Mammary epithelial cell (primary cell): ENCODE measurements around the gene ECE2.

ENCODE experiments used
- EZH2 ChIP-seq: IDR thresholded peaks from 2 replicates; pipeline ENCODE4 v1.6.1; 2012; ENCODE audit warnings: low read length, inconsistent platforms, borderline replicate concordance
- TF ChIP-seq, protein P1 (sequence below), 2 donors: IDR thresholded peaks in 1 of 2; conservative IDR thresholded peaks in 1 of 2; 2 replicates each; pipeline ENCODE4 v1.5.1; 2011 to 2012; ENCODE audit warnings: inconsistent platforms in 2 of 2, low read length in 2 of 2, mild to moderate bottlenecking in 2 of 2, control low read depth in 1 of 2, low read depth in 1 of 2; ENCODE audit not compliant: insufficient read depth in 1 of 2; ENCODE audit errors: extremely low read depth in 1 of 2

DNA sequence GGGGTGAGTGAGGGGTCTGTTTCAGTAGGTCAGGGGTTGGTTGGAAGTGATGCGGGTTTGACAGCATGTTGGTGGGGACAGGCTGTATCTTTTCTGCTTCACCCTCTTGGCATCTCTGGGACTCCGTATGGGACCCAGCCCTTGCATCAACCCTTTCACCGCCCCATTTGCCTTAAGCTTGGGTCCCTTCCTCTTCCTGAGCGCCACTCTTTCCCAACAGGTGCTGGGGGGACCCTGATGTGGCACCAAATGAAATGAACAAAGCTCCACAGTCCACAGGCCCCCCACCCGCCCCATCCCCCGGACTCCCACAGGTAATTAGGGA lies 39.7 kb downstream of the ECE2 start:
- TF ChIP-seq, protein P1, sequence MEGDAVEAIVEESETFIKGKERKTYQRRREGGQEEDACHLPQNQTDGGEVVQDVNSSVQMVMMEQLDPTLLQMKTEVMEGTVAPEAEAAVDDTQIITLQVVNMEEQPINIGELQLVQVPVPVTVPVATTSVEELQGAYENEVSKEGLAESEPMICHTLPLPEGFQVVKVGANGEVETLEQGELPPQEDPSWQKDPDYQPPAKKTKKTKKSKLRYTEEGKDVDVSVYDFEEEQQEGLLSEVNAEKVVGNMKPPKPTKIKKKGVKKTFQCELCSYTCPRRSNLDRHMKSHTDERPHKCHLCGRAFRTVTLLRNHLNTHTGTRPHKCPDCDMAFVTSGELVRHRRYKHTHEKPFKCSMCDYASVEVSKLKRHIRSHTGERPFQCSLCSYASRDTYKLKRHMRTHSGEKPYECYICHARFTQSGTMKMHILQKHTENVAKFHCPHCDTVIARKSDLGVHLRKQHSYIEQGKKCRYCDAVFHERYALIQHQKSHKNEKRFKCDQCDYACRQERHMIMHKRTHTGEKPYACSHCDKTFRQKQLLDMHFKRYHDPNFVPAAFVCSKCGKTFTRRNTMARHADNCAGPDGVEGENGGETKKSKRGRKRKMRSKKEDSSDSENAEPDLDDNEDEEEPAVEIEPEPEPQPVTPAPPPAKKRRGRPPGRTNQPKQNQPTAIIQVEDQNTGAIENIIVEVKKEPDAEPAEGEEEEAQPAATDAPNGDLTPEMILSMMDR (conservative IDR thresholded peaks at IDR 0.05 in 1 of 2, IDR thresholded peaks at IDR 0.05 in 1 of 2; ENCODE audit: extremely low read depth in 1 of 2, insufficient read depth in 1 of 2, low read depth in 1 of 2, low read length in 2 of 2): no peak
- TF ChIP-seq EZH2: no peak
